A673 (cell line): ENCODE measurements around the gene IFI44. TPM values are rescaled to one million over a fixed set of nuclear protein-coding genes. Genes with fewer than 3 reads are reported as not detected.

Experiments
- BruUV-seq: library from RNA; stranded (reverse); fragments of 400-500 nt; replicated peaks from 2 replicates; lab custom pipeline; 2021; lab: Mats Ljungman, UMichigan
- CTCF ChIA-PET: fragments of 300-600 bp; sonication (Branson Sonifier 250); formaldehyde crosslinking; loops from one replicate; lab custom pipeline; 2022; ENCODE audit warnings: antibody characterized with exemption; lab: Charles Lee
- POLR2A ChIA-PET: fragments of 300-600 bp; sonication (Branson Sonifier 250); formaldehyde crosslinking; loops from one replicate; lab custom pipeline; 2022; ENCODE audit warnings: antibody characterized with exemption; ENCODE audit not compliant: low non-redundant PET; lab: Charles Lee
- DNase-seq: peaks from one replicate; pipeline ENCODE4 v3.0.0-alpha.2; 2015; ENCODE audit warnings: low spot score
- H3K27ac ChIP-seq: fragments of 200-600 bp; sonication (generic); 2 replicates; pipeline ENCODE4 v1.5.1; 2016; ENCODE audit warnings: mixed run types, low read depth, mild to moderate bottlenecking, mixed read lengths, antibody characterized with exemption, low read length; ENCODE audit not compliant: poor library complexity, severe bottlenecking
- H3K27me3 ChIP-seq: fragments of 200-600 bp; sonication (generic); replicated peaks from 2 replicates; pipeline ENCODE4 v1.6.1; 2017; ENCODE audit warnings: mixed run types, low read depth, mild to moderate bottlenecking, mixed read lengths, antibody characterized with exemption, low read length; ENCODE audit not compliant: insufficient read depth, poor library complexity
- H3K36me3 ChIP-seq: fragments of 200-600 bp; sonication (generic); 2 replicates; pipeline ENCODE4 v1.6.1; 2016; ENCODE audit warnings: mixed run types, mild to moderate bottlenecking, mixed read lengths, antibody characterized with exemption, low read length; ENCODE audit not compliant: insufficient read depth, poor library complexity, severe bottlenecking
- H3K4me1 ChIP-seq: fragments of 200-600 bp; sonication (generic); 2 replicates; pipeline ENCODE4 v1.6.1; 2017; ENCODE audit warnings: mixed run types, mild to moderate bottlenecking, mixed read lengths, antibody characterized with exemption, low read length; ENCODE audit not compliant: insufficient read depth, poor library complexity, severe bottlenecking
- H3K4me3 ChIP-seq: fragments of 200-600 bp; sonication (generic); 2 replicates; pipeline ENCODE4 v1.5.1; 2016; ENCODE audit warnings: low read depth, mixed run types, mild to moderate bottlenecking, mixed read lengths, low read length; ENCODE audit not compliant: poor library complexity, severe bottlenecking
- H3K9me3 ChIP-seq: fragments of 200-600 bp; sonication (generic); 2 replicates; pipeline ENCODE4 v1.6.1; 2016; ENCODE audit warnings: mixed run types, low read depth, mild to moderate bottlenecking, mixed read lengths, antibody characterized with exemption, low read length; ENCODE audit not compliant: poor library complexity, severe bottlenecking
- CTCF ChIP-seq: fragments of 300-800, 200-600 bp; sonication (generic); conservative IDR thresholded peaks from 2 replicates; pipeline ENCODE4 v1.5.1; 2017; ENCODE audit warnings: low read depth, mild to moderate bottlenecking, antibody characterized with exemption, low read length, moderate library complexity, mixed read lengths
- EZH2 ChIP-seq: fragments of 200-600 bp; sonication (generic); IDR thresholded peaks from 2 replicates; pipeline ENCODE4 v1.6.1; 2017; ENCODE audit warnings: borderline replicate concordance, low read depth, mild to moderate bottlenecking, mixed read lengths, antibody characterized with exemption, low read length; ENCODE audit not compliant: poor library complexity, severe bottlenecking
- intact Hi-C: fragments of 100-400 bp; cut with micrococcal nuclease; formaldehyde crosslinking; loops from one replicate; pipeline ENCODE4 v1.10.0; 2022; ENCODE audit not compliant: unreplicated experiment
- total RNA-seq: library from RNA; stranded (reverse); gene quantifications from 2 replicates; pipeline ENCODE4 v1.2.3, GENCODE V29; 2021

IFI44 gene
- total RNA-seq, 1 experiment from 2014 or later: 29.0 TPM

- intact Hi-C loops: loop anchor here (1.0 to 2.0 kb wide), 3 partner anchors 60 to 547 kb away; no protein-coding TSS in a partner anchor
- DNase-seq: no peak
- no TSS peak for BruUV-seq
Observed at GRCh38 chr1:78676993-78677392, 27.4 kb downstream of the IFI44 start.

GRCh38 chr1:78677788-78678187 lies 28.2 kb downstream of the IFI44 start:
- intact Hi-C loops: loop anchor here (2.0 kb wide), 1 partner anchor 533 kb away; no protein-coding TSS in a partner anchor
- H3K4me3 ChIP-seq: no peak overlapping the region
- no peaks in the 10 kb centered on the region for H3K4me1 ChIP-seq
- ChIA-PET POLR2A (no interaction called here), CTCF (no interaction called here)
- no peak for DNase-seq
- no peaks in the 10 kb centered on the region for H3K9me3 ChIP-seq
- H3K36me3 ChIP-seq: no peaks in the 10 kb centered on the region
- BruUV-seq: no TSS peak
- no peak overlapping the region for H3K27ac ChIP-seq
- no peaks in the 10 kb centered on the region for H3K27me3 ChIP-seq
- TF ChIP-seq EZH2 (no peak), CTCF (no peak)

More at GRCh38 chr1:78676993-78677392, 27.4 kb downstream of the IFI44 start:
- H3K4me1 ChIP-seq: no peaks in the 10 kb centered on the region
- no peaks in the 10 kb centered on the region for H3K36me3 ChIP-seq
- POLR2A ChIA-PET: no interaction called here
- H3K27me3 ChIP-seq: no peaks in the 10 kb centered on the region
- H3K27ac ChIP-seq: no peak overlapping the region
- no peak overlapping the region for H3K4me3 ChIP-seq
- no peaks in the 10 kb centered on the region for H3K9me3 ChIP-seq
- CTCF ChIA-PET: no interaction called here
- TF ChIP-seq CTCF (no peak), EZH2 (no peak)

- Histone ChIP-seq H3K36me3 (no peaks in the 10 kb centered on the region), H3K27ac (no peak overlapping the region), H3K4me1 (no peaks in the 10 kb centered on the region), H3K4me3 (no peak overlapping the region), H3K27me3 (no peaks in the 10 kb centered on the region), H3K9me3 (no peaks in the 10 kb centered on the region)
- TF ChIP-seq CTCF (no peak), EZH2 (no peak)
- intact Hi-C loops: no loop called here
- ChIA-PET POLR2A (no interaction called here), CTCF (no interaction called here)
- no TSS peak for BruUV-seq
- no peak for DNase-seq
Observed at GRCh38 chr1:78678324-78678723, 28.7 kb downstream of the IFI44 start.
